Jurkat, Clone E6-1 (cell line): ENCODE measurements around the gene AGBL4.
"Not testable (repeated sequence)": the region's sequence is repeated elsewhere in the genome, so short reads cannot be mapped to it uniquely, and the experiment has no call there.

Experiments used
- DNase-seq: peaks from one replicate; pipeline ENCODE4 v3.0.0-alpha.2; 2011; ENCODE audit warnings: low read depth, low spot score
- H3K4me3 ChIP-seq: 2 replicates; pipeline ENCODE4 v1.5.1; 2011; ENCODE audit warnings: mild to moderate bottlenecking, low read length, control low read depth, moderate library complexity

The AGBL4 gene

DNA sequence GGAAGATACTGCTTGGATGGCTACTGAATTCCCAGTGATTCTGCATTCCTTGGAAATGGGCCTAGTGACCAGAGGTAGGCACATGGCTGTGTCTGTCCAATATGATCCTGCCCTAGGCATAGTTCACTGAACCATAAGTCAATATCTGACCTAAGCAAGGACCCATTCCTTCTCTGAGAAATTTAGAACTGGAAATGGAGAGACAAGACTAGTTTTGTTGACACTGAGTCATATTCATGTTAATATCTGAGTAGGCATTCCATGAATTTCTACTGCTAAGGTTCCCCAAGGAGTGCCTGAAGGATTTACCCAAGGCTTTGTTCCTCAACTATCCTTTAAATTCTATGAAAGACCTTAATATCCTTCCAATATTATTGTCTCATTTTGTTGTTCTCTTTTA, 917.3 kb downstream of the AGBL4 start:
- DNase-seq: no peak
- H3K4me3 ChIP-seq: no peak overlapping the region

DNA sequence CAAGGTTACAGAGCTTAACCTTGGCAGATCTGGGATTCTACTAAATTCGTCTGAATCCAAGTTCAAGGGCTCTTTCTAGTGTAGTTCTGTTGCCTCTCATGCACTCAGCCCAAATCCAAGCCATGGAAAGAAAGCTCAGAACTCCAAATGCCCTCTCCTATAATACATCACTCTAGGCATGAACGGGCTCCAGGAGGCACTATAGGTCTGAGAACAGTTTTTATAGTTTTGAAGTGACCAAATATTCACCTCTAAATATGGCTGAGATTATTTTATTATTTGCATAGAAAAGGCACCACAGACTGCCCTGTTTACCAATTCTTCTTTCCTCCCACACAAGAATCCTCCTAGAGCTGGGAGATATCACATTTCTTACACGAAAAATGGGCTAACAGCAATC, 919.2 kb downstream of the AGBL4 start:
- DNase-seq: no peak

DNA sequence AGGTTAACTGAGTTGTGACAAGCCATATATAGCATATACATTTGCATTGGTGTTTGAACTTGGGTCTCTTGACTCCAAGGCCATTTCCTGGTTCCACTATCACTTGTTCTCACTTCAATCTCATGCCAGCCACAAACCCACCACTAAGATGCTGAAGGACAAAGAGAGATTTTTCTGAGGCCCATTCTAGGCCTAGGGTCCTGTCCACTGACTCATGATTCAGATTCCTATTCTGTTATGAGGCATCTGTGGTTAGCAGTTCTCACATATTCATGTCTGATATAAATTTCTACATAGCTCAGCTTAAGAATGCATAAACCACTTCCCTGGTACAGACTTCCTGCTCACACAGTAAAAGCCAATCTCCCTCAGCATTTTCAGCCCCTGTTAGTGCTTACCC, 921.0 kb downstream of the AGBL4 start:
- no peak overlapping the region for H3K4me3 ChIP-seq
- peak; percentile 34 for DNase-seq

More for the DNA sequence above, 919.2 kb downstream of the AGBL4 start:
- no peak overlapping the region for H3K4me3 ChIP-seq

DNA sequence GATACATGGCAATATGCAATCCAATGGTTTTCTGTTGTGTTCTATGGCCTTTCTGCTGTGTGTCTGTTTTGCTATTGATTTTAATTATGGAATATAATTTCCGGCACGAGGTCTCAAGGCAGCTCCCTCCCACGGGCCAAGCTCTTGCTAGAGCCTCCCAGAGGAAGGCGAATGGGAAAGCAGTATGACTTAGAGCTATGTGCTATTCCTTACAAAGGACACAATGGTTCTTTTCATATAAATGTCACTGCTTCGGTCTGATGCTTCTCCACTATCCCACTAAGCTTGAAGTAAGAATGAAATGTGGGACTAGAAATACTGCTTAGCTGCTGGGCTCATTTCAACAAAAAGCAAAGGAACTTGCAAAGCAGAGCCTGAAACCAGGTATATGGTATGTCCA, 924.9 kb downstream of the AGBL4 start:
- DNase-seq: no peak
- H3K4me3 ChIP-seq: no peak overlapping the region

DNA sequence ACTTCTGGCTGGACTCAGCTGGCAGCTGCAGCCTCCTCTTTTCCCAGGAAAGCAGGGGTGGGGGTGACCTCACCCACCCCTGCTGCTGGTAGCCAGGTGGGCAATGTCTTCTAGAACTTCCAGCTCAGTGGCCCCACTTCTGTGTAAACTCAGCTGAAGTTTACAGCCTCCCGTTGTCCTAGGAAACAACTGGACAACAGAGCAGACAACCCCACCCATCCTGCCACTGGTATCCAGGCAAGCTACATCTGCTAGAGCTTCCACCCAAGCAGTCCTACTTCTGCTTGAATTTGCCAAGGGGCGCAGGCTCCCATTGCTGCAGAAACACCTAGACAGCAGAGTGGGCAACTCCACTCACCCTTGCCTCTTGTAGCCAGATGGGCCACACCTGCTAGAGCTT, 937.4 kb downstream of the AGBL4 start:
- no peak for DNase-seq
- H3K4me3 ChIP-seq: no peak overlapping the region

DNA sequence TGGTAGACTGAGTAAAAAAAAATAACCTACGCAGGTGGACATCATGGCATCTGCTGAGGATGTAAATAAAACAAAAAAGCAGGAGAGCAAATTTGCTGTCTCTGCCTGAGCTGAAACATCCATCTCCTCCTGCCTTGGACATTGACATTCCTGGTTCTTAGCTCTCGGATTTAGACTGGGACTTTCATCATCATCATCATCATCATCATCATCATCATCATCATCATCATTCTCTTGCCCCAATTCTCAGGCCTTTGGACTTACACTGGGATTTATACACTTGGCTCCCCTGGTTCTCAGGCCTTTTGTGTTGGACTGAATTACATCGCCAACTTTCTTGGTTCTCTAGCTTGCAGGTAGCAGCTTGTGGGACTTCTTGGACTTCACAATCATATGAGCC, 938.7 kb downstream of the AGBL4 start:
- H3K4me3 ChIP-seq: no peak overlapping the region
- DNase-seq: no peak

DNA sequence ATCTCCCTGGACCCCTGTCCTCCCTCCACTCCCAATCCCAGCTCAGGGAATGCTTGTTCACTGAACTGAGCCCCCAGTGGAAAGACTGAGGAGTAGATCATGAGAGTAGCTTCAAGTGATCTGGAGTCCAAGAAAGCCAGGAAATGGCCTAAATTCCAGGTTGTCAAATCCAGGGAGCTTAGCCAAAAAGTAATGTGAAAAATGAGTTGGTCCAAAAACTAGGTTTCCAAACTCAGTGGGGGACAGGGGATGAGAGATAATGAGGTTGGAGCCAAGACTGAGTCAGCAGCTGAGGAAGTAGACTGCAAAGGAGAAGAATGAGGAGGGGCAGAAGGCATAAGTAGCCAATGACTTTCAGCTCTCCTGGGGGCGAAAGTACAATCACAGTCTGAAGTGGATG, 963.0 kb downstream of the AGBL4 start:
- no peak overlapping the region for H3K4me3 ChIP-seq
- no peak for DNase-seq

DNA sequence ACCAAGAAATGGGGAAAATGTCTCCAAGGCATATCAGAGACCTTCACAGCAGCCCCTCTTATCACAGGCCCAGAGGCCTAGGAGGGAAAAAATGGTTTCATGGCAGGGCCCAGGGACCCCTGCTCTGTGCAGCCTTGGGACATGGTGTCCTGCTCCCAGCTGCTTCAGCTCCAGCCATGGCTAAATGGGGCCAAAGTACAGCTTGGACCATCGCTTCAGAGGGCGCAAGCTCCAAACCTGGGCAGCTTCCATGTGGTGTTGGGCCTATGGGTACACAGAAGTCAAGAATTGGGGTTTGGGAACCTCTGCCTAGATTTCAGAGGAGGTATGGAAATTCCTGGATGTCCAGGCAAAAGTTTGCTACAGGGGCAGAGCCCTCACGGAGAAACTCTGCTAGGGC, 964.7 kb downstream of the AGBL4 start:
- H3K4me3 ChIP-seq: no peak overlapping the region
- no peak for DNase-seq

DNA sequence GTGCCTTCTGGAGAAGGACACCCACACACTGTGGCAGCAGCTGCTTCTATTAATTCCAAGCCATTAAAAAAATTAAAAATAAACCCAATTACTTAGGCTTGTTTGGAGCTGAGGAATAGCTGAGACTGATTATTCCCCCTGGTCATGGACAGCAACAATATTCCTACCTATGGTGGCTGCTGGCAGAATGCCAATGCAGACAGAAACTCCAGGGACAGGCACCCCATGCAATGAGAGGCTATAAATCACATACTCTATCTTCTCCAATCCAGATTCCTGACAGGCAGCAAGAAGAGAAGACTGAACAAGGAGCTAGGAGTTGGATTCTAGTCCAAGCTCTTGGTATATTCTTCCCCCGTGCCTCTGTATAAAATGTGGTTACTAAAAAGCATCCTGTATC, 971.7 kb downstream of the AGBL4 start:
- DNase-seq: no peak
- H3K4me3 ChIP-seq: no peak overlapping the region

DNA sequence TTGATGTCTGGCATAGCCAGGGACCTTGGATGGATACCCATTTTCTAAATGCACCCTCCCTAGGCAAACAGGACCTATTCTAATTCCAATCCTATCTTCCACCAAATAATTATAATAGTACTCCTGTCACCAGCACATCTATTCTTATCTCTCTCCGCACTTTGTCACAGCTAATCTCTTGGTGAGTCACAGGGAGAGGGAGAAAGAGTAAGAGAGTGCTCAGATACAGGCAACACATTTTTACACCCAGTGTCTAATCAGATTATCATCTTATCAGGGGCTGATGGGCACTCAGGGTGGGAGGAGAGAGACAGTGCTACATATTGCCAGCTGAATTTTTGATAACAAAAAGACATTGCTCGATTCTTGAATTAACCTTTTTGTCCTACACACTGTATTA, 972.1 kb downstream of the AGBL4 start:
- H3K4me3 ChIP-seq: no peak overlapping the region
- no peak for DNase-seq

DNA sequence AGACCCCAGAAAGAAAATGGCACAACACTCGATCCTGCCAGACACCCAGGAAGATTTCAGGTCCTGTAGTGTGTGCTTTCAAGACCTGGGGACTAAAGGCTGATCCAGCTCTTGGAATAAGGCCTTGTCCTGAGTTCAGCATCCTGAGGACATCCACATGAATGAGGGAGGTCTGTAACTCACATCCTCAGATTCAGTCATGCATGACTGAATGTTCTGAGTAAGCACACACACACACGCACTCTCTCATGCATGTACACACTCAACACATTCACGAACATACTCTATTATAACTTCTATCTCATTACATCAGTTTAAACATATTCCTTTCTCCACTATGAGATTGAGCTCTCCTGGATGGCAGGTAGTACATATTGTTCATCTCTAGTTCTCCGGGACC, 973.7 kb downstream of the AGBL4 start:
- DNase-seq: no peak
- no peak overlapping the region for H3K4me3 ChIP-seq

DNA sequence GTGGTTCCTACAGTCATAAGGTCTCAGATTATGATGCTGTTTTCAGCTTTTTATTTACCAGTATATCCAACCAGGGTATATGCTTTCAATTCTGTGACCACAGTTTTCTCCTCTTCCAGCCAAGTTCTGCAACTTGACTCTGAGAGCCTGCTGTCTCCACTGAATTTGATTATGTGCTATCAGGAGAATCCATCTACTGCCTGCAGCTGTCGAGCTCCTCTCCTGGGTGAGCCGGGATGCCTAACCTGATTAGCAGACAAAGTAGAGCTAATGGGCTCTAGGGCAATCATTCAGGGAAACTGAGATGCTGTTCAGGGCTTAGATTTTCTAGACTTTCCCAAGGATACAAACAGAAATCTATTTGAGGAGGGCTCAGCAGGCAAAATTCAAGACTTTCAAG, 975.6 kb downstream of the AGBL4 start:
- no peak overlapping the region for H3K4me3 ChIP-seq
- DNase-seq: no peak

DNA sequence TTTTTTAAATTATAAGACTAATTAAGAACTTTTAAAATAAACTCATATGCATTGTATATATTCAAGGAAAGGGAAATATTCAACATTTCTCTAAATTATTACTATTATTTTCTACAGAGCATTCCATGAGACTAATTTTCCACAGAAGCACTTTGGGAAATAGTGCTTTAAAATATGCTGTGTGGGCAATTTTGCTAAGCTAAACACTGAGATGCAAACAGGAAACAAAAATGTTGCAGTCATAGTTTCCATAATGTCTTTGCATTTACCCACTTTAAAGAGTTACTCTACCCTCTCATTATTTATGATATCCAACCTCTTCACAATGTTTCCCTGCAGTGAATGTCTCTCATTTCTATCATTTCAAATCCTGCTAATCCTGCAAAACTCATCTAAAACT, 977.4 kb downstream of the AGBL4 start:
- no peak for DNase-seq
- H3K4me3 ChIP-seq: no peak overlapping the region

DNA sequence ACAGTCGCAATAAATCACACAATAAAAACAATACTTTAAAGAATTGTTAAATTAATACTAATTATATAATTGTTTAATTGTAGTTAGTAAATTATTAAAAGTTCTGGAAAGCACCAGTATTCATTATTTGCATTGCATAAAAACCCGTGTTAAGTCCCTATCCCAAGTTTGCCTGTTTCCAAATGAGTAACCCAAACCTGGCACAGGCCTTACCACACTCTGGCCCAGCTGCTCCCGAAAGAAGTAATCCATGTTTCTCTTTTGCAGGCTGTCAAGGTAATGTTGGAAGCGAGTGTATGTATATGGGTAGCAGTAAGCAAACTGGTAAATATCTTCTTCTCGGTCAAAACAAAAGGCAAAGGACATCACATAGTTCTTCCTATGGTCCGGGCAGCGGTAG, 978.4 kb downstream of the AGBL4 start:
- DNase-seq: no peak
- H3K4me3 ChIP-seq: no peak overlapping the region

DNA sequence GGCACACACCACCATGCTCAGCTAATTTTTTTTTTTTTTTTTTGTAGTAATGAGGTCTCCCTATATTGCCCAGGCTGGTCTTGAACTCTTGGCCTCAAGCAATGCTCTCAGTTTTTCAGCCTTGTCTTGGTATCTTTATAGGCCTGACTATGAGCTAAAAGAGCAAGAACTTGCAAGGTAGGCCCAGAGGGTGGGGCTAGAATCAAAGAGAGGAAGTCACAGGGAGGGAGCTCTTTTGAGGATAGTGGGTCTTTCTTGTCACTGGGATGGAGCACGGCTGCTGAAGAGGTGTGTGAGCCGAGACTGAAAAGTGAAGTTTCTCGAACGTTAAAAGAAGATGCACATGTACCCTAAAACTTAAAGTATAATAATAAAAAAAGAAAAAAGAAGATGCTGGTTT, 987.1 kb downstream of the AGBL4 start:
- no peak for DNase-seq
- no peak overlapping the region for H3K4me3 ChIP-seq

DNA sequence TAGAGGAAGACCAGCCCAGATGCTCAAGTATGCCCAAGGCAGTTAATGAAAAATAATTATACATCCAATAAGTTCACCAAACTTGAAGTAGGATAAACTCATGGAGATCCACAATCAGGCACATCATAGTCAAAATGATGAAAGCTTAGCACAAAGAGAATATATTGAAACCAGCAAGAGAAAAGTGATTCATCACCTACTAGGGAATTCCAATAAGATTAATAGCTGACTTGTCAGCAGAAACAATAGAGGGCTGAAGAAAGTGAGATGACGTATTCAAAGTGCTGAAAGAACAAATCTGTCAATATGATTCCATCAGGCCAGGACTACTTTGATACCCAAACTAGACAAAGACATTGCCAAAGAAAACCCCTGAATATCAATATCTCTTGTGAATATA, 995.4 kb downstream of the AGBL4 start:
- no peak for DNase-seq
- H3K4me3 ChIP-seq: no peak overlapping the region

DNA sequence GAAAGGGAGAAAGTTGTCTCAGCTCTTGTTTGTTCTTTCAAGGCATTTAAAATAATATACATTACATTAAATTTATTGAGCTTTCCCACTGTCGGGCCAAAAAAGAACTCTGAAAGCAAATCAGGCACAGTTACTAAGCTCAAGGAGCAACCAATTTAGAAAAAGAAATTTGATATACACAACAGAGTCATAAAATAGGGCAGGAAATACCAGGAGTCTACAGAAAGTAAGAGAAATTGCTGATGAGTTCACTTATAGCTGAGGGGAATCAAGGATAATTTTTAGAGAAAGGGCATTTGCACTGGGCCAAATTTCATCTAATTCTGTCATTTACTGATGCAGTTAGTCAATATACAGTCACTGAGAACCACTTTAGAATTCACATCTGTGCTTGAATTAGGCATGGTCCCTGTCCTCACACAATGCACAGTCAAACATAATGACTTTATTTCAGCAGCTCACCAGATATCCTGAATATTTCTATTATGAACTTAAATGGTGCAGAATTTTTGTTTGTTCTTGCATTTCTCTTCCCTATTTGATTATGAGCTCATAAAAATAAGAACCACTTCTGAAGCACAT, 997.4 kb downstream of the AGBL4 start:
- no peak for DNase-seq
- H3K4me3 ChIP-seq: no peak overlapping the region

DNA sequence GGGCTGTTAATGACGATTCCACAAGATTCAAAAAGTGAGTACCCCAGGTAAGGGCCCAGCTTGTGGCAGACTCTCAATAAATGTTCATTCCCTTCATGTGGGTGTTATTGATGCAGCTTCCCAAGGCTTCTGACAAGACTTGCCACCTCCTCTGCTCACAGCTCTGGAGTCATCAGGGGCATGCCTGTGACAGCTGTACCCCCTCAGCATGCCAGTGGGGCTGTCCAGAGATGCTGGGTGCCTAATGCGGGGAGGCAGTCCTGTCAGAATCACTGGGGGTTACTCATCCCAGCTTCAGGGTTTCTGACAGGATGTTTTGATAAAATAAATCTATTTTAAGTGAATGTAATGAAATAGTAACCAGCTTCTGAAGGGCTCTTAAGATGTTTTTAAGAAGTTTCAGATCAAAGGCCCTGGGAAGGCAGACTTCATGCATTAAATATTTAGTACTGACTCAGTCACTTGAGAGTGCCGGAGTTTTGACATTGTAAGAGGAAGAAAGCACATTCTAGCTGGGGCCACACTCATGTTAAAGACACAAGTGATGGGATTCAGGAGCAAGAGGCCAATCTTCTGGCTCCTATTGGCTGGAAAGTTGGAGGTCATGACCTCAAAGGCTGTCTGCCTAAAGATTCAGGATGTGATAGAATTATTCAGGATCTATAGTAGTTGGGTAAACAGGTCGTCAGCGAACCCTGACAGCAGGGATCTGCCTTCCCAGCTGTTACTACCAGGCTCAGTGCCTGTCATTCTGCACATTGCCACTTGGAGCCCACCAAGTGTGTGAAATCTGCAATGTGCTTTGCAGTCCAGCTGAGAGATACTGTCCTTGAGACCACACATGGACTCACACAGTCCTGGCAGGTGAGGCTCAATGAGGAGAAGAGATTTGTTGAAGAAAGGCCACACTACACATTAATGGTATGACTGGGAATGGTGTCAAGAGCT, 1007.5 kb downstream of the AGBL4 start:
- DNase-seq: no peak
- H3K4me3 ChIP-seq: no peak overlapping the region

DNA sequence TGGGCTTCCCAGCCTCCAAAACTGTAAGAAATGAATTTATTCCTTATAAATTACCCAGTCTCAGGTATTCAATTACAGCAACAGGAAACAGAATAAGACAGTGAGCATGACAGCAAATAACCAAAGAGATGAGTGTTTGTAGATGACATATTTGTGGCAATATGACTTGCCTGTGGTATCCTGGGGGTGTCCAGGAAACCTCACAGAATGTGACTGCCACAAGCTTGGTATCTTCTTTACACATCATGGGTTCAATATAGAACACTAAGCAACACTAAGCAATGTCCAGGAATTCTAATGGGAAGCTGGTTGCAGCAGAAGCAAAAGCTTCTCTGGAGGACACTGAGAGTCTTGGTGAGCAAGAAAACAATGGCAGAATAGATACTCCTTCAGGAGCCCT, 1010.7 kb downstream of the AGBL4 start:
- no peak overlapping the region for H3K4me3 ChIP-seq
- no peak for DNase-seq

DNA sequence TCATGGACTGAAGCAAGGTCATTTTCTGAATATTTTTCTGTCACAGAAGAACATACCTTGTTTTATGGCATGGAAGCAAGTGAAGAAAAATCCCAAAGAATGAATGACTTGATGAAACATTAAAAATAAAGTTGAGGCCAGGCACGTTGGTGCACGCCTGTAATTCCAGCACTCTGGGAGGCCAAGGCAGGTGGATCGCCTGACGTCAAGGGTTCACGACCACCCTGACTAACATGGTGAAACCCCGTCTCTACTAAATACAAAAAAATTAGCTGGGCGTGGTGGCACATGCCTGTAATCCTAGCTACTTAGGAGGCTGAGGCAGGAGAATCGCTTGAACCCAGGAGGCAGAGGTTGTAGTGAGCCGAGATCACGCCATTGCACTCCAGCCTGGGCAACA, 1020.8 kb downstream of the AGBL4 start:
- DNase-seq, H3K4me3 ChIP-seq: not testable (repeated sequence)

DNA sequence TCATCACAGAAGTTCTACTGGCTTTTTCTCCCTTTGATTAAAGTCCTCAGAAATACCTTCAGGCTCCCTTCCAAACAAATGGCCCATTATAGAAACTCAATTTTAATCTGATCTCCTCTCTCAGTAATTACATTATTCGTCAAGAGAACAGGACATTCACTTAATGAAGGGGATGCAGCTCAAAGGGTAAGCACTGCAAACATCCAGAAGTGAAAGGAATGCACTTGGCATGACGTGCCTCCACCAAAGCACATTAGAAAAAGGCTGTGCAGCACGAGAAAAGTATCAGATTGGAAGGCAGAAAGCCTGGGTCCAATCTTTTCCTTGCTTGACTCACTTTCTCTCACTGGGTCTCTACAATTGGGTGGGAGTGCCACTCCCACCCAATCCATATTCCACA, 1024.4 kb downstream of the AGBL4 start:
- H3K4me3 ChIP-seq: no peak overlapping the region
- DNase-seq: no peak
